ENCODE measurements around the gene CCDC85A.

GRCh38 chr2:56211048-56211447, 27.3 kb downstream of the CCDC85A start:
- TF ChIP-seq EP300 (IDR thresholded peaks at IDR 0.05) (no peak), POLR2A (IDR thresholded peaks at IDR 0.05) (no peak)

Measured in ovary (tissue), 1 donor.